PC-9 (cell line): ENCODE results near the gene ETV6. TPM values are rescaled to one million over a fixed set of nuclear protein-coding genes. Genes with fewer than 3 reads are reported as not detected.
"Not testable (repeated sequence)": the region's sequence is repeated elsewhere in the genome, so short reads cannot be mapped to it uniquely, and the experiment has no call there.

Source experiments
- BruUV-seq: library from RNA; stranded (reverse); fragments of 400-500 nt; replicated peaks from 2 replicates; lab custom pipeline; 2021; lab: Mats Ljungman, UMichigan
- CTCF ChIA-PET: fragments of 300-600 bp; sonication (Branson Sonifier 250); formaldehyde crosslinking; loops from one replicate; lab custom pipeline; 2022; ENCODE audit warnings: antibody characterized with exemption; lab: Charles Lee
- POLR2A ChIA-PET: fragments of 300-600 bp; sonication (Branson Sonifier 250); formaldehyde crosslinking; loops from one replicate; lab custom pipeline; 2022; ENCODE audit warnings: antibody characterized with exemption; ENCODE audit not compliant: unreplicated experiment; lab: Charles Lee
- DNase-seq, 2 experiments: peaks; one replicate each; pipeline versions ENCODE4 v3.0.0 to v3.0.0-alpha.2; 2015 to 2022; ENCODE audit warnings: mixed read lengths in 1 of 2
- H2AFZ ChIP-seq: fragments of 200-600 bp; sonication (generic); 2 replicates; pipeline ENCODE4 v1.8.1; 2017; ENCODE audit warnings: antibody characterized with exemption
- H3F3A ChIP-seq: fragments of 200-600 bp; sonication (generic); 2 replicates; pipeline ENCODE4 v1.8.1; 2017; ENCODE audit warnings: antibody characterized with exemption, mild to moderate bottlenecking, low read depth; ENCODE audit not compliant: insufficient read depth
- H3K27ac ChIP-seq: fragments of 200-600 bp; sonication (generic); 2 replicates; pipeline ENCODE4 v1.6.1; 2016; ENCODE audit warnings: mixed run types
- H3K27me3 ChIP-seq: fragments of 200-600 bp; sonication (generic); 2 replicates; pipeline ENCODE4 v1.6.1; 2016; ENCODE audit warnings: low read depth, mixed run types; ENCODE audit not compliant: insufficient read depth
- H3K36me3 ChIP-seq: fragments of 200-600 bp; sonication (generic); 2 replicates; pipeline ENCODE4 v1.6.1; 2016; ENCODE audit warnings: low read depth, mixed run types
- H3K4me1 ChIP-seq: fragments of 200-600 bp; sonication (generic); replicated peaks from 2 replicates; pipeline ENCODE4 v1.6.1; 2016; ENCODE audit warnings: mixed run types; ENCODE audit not compliant: insufficient read depth
- H3K4me2 ChIP-seq: fragments of 200-600 bp; sonication (generic); 2 replicates; pipeline ENCODE4 v1.6.1; 2017; ENCODE audit warnings: mixed run types
- H3K4me3 ChIP-seq: fragments of 200-600 bp; sonication (generic); 2 replicates; pipeline ENCODE4 v1.6.1; 2016; ENCODE audit warnings: mixed run types
- H3K79me2 ChIP-seq: fragments of 200-600 bp; sonication (generic); 2 replicates; pipeline ENCODE4 v1.6.1; 2017; ENCODE audit warnings: low read depth, mixed run types
- H3K9me2 ChIP-seq: fragments of 200-600 bp; sonication (generic); 2 replicates; pipeline ENCODE4 v1.8.1; 2017; ENCODE audit warnings: mild to moderate bottlenecking; ENCODE audit not compliant: insufficient read depth
- H3K9me3 ChIP-seq: fragments of 200-600 bp; sonication (generic); 2 replicates; pipeline ENCODE4 v1.8.1; 2016; ENCODE audit warnings: low read depth; ENCODE audit not compliant: insufficient read depth
- H4K20me1 ChIP-seq: fragments of 200-600 bp; sonication (generic); 2 replicates; pipeline ENCODE4 v1.8.1; 2017; ENCODE audit not compliant: insufficient read depth
- CTCF ChIP-seq: fragments of 200-600 bp; sonication (generic); conservative IDR thresholded peaks from 2 replicates; pipeline ENCODE4 v1.6.1; 2017; ENCODE audit warnings: mixed run types, antibody characterized with exemption, mild to moderate bottlenecking, moderate library complexity
- EZH2 ChIP-seq: fragments of 200-600 bp; sonication (generic); IDR thresholded peaks from 2 replicates; pipeline ENCODE4 v1.8.0; 2017; ENCODE audit warnings: antibody characterized with exemption, low read depth
- intact Hi-C: fragments of 100-400 bp; cut with micrococcal nuclease; formaldehyde crosslinking; loops from one replicate; pipeline ENCODE4 v1.10.0; 2022; ENCODE audit not compliant: unreplicated experiment
- total RNA-seq: library from RNA; stranded (reverse); gene quantifications from 2 replicates; pipeline ENCODE4 v1.2.3, GENCODE V29; 2021

Gene ETV6
- total RNA-seq, 1 experiment from 2014 or later = 62.8 TPM

- no TSS peak for BruUV-seq
- CTCF ChIA-PET = no interaction called here
- Histone ChIP-seq H3K9me2 (no peaks in the 10 kb centered on the region), H3K9me3 (no peaks in the 10 kb centered on the region), H3K27ac (no peak overlapping the region), H3K79me2 (peaks cover 78% of the 10 kb centered on the region), H3K4me2 (no peak overlapping the region), H3F3A (no peaks in the 10 kb centered on the region), H4K20me1 (no peaks in the 10 kb centered on the region; the same call in 1 of the 2 replicates), H3K27me3 (no peaks in the 10 kb centered on the region), H3K4me1 (no peaks in the 10 kb centered on the region), H3K4me3 (no peak overlapping the region), H3K36me3 (no peaks in the 10 kb centered on the region), H2AFZ (no peak overlapping the region)
- POLR2A ChIA-PET = no interaction called here
- no peak for DNase-seq
- intact Hi-C loops = no loop called here
- TF ChIP-seq CTCF = no peak
- TF ChIP-seq EZH2 = no peak
Measured at GRCh38 chr12:11681207-11681606, 31.7 kb downstream of the ETV6 start.

GRCh38 chr12:11681695-11682094, 32.2 kb downstream of the ETV6 start:
- POLR2A ChIA-PET, H3K9me3 ChIP-seq, H3K4me1 ChIP-seq, H3F3A ChIP-seq, H3K9me2 ChIP-seq, H3K4me3 ChIP-seq, H3K27me3 ChIP-seq, DNase-seq, H4K20me1 ChIP-seq, CTCF ChIA-PET, H2AFZ ChIP-seq, H3K27ac ChIP-seq, H3K36me3 ChIP-seq, H3K4me2 ChIP-seq, intact Hi-C loops, BruUV-seq: not testable (repeated sequence)
- peaks cover 74% of the 10 kb centered on the region for H3K79me2 ChIP-seq

- intact Hi-C loops = no loop called here
- H3K27ac ChIP-seq = no peak overlapping the region
- no peak for DNase-seq
- TF ChIP-seq CTCF (no peak), EZH2 (no peak)
- H3K36me3 ChIP-seq = no peaks in the 10 kb centered on the region
- CTCF ChIA-PET = interaction anchor here (0.6 kb wide), 1 partner anchor 15 kb away, joined by 4 read pairs; no protein-coding TSS in a partner anchor
- H3K27me3 ChIP-seq = no peaks in the 10 kb centered on the region
- no peaks in the 10 kb centered on the region for H4K20me1 ChIP-seq
- H3F3A ChIP-seq = no peaks in the 10 kb centered on the region
- H3K9me3 ChIP-seq = no peaks in the 10 kb centered on the region
- POLR2A ChIA-PET = no interaction called here
- no peak overlapping the region for H3K4me3 ChIP-seq
- no peaks in the 10 kb centered on the region for H3K4me1 ChIP-seq
- no peaks in the 10 kb centered on the region for H3K9me2 ChIP-seq
- peaks cover 71% of the 10 kb centered on the region for H3K79me2 ChIP-seq
- BruUV-seq = no TSS peak
- no peak overlapping the region for H3K4me2 ChIP-seq
- H2AFZ ChIP-seq = no peak overlapping the region
Measured at GRCh38 chr12:11684393-11684792, 34.9 kb downstream of the ETV6 start.

- CTCF ChIA-PET = no interaction called here
- no peaks in the 10 kb centered on the region for H3K9me3 ChIP-seq
Measured at GRCh38 chr12:11684811-11685210, 35.3 kb downstream of the ETV6 start.

More at GRCh38 chr12:11684811-11685210, 35.3 kb downstream of the ETV6 start:
- BruUV-seq = no TSS peak
- TF ChIP-seq CTCF (no peak), EZH2 (no peak)
- Histone ChIP-seq H4K20me1 (no peaks in the 10 kb centered on the region), H3K4me2 (no peak overlapping the region), H3K9me2 (no peaks in the 10 kb centered on the region), H2AFZ (no peak overlapping the region), H3F3A (no peaks in the 10 kb centered on the region), H3K4me3 (no peak overlapping the region), H3K79me2 (peaks cover 67% of the 10 kb centered on the region), H3K36me3 (no peaks in the 10 kb centered on the region), H3K27ac (no peak overlapping the region), H3K27me3 (no peaks in the 10 kb centered on the region), H3K4me1 (no peaks in the 10 kb centered on the region)
- intact Hi-C loops = no loop called here
- POLR2A ChIA-PET = no interaction called here
- no peak for DNase-seq
